DND-41 (cell line): ENCODE measurements around the gene NYAP2.

ENCODE experiments used
- EZH2 ChIP-seq: IDR thresholded peaks from 3 replicates; pipeline ENCODE4 v1.6.1; 2012; ENCODE audit warnings: borderline replicate concordance, low read depth, mild to moderate bottlenecking, moderate library complexity, low read length, inconsistent platforms; ENCODE audit not compliant: severe bottlenecking
- TF ChIP-seq, protein P1 (sequence below): IDR thresholded peaks from 2 replicates; pipeline ENCODE4 v1.5.1; 2012; ENCODE audit warnings: borderline replicate concordance, low read length, moderate library complexity, mild to moderate bottlenecking; ENCODE audit not compliant: poor library complexity, severe bottlenecking; ENCODE audit errors: extremely low read depth

- TF ChIP-seq, protein P1, sequence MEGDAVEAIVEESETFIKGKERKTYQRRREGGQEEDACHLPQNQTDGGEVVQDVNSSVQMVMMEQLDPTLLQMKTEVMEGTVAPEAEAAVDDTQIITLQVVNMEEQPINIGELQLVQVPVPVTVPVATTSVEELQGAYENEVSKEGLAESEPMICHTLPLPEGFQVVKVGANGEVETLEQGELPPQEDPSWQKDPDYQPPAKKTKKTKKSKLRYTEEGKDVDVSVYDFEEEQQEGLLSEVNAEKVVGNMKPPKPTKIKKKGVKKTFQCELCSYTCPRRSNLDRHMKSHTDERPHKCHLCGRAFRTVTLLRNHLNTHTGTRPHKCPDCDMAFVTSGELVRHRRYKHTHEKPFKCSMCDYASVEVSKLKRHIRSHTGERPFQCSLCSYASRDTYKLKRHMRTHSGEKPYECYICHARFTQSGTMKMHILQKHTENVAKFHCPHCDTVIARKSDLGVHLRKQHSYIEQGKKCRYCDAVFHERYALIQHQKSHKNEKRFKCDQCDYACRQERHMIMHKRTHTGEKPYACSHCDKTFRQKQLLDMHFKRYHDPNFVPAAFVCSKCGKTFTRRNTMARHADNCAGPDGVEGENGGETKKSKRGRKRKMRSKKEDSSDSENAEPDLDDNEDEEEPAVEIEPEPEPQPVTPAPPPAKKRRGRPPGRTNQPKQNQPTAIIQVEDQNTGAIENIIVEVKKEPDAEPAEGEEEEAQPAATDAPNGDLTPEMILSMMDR, result no peak
- no peak for TF ChIP-seq EZH2
Measured at GRCh38 chr2:225630824-225631533, 231.5 kb downstream of the NYAP2 start.
